HG03442 (cell line): Measurements from ENCODE around the gene DENND10.
A peak's percentile ranks its signal among the peaks of the same experiment; 100 is the strongest.

ENCODE experiments used
- ATAC-seq: cut with Tn5 transposase; IDR thresholded peaks from one replicate; pipeline ENCODE4 v1.9.1; 2021; ENCODE audit warnings: mild to moderate bottlenecking, moderate library complexity; ENCODE audit not compliant: unreplicated experiment

DENND10 gene

GRCh38 chr10:119103903-119104653, at the start of gene DENND10:
TSS of gene DENND10 (plus strand) at chr10:119104113. CDS start at chr10:119104143, 30 bp downstream.
- ATAC-seq = peak; percentile 84

GRCh38 chr10:119055472-119055871, 48.4 kb upstream of the DENND10 start:
- ATAC-seq = no peak

- no peak for ATAC-seq
Observed at GRCh38 chr10:119058010-119058409, 45.9 kb upstream of the DENND10 start.

GRCh38 chr10:119059557-119059956, 44.4 kb upstream of the DENND10 start:
- no peak for ATAC-seq

GRCh38 chr10:119060107-119060506, 43.8 kb upstream of the DENND10 start:
- no peak for ATAC-seq

GRCh38 chr10:119061352-119061751, 42.6 kb upstream of the DENND10 start:
- no peak for ATAC-seq

- ATAC-seq = no peak
Observed at GRCh38 chr10:119061926-119062325, 42.0 kb upstream of the DENND10 start.

GRCh38 chr10:119070395-119071165, 33.3 kb upstream of the DENND10 start:
- ATAC-seq = no peak

- ATAC-seq = no peak
Observed at GRCh38 chr10:119073584-119073983, 30.3 kb upstream of the DENND10 start.

GRCh38 chr10:119078422-119079179, 25.3 kb upstream of the DENND10 start:
- no peak for ATAC-seq

- peak; percentile 57 for ATAC-seq
Observed at GRCh38 chr10:119079599-119080520, 24.1 kb upstream of the DENND10 start.

- ATAC-seq = peak; percentile 80
Observed at GRCh38 chr10:119080521-119081259, 23.2 kb upstream of the DENND10 start, which contains the start of gene EIF3A. TSS of gene EIF3A (minus strand) at chr10:119080817. CDS start at chr10:119080676, 141 bp downstream.

- no peak for ATAC-seq
Observed at GRCh38 chr10:119084896-119085295, 19.0 kb upstream of the DENND10 start.

- no peak for ATAC-seq
Observed at GRCh38 chr10:119087271-119087882, 16.5 kb upstream of the DENND10 start.

GRCh38 chr10:119090026-119090795, 13.7 kb upstream of the DENND10 start:
- no peak for ATAC-seq

- ATAC-seq = peak; percentile 39
Observed at GRCh38 chr10:119090968-119091367, 12.9 kb upstream of the DENND10 start.

GRCh38 chr10:119095640-119096039, 8.3 kb upstream of the DENND10 start:
- ATAC-seq = no peak
